BJ (cell line): ENCODE measurements around the gene ITGB2. TPM values are rescaled to one million over a fixed set of nuclear protein-coding genes. Genes with fewer than 3 reads are reported as not detected.
A peak's percentile ranks its signal among the peaks of the same experiment; 100 is the strongest.

Experiments used
- CTCF ChIA-PET: fragments of 350-600 bp; formaldehyde crosslinking; extraction: SDS; loops from one replicate; lab custom pipeline; 2021; ENCODE audit warnings: antibody characterized with exemption, inconsistent platforms; lab: Yijun Ruan, JAX
- POLR2A ChIA-PET: fragments of 300-600 bp; sonication (Branson Sonifier 250); formaldehyde crosslinking; extraction: SDS; loops from one replicate; lab custom pipeline; 2021; ENCODE audit warnings: antibody characterized with exemption; lab: Charles Lee
- DNase-seq: peaks from one replicate; pipeline ENCODE4 v3.0.0-alpha.2; 2011; ENCODE audit warnings: low read depth
- H3K27me3 ChIP-seq: 2 replicates; pipeline ENCODE4 v1.6.0; 2011; ENCODE audit warnings: low read length; ENCODE audit not compliant: control insufficient read depth, insufficient read depth
- H3K36me3 ChIP-seq: 2 replicates; pipeline ENCODE4 v1.5.1; 2011; ENCODE audit warnings: low read length; ENCODE audit not compliant: control insufficient read depth, insufficient read depth
- H3K4me3 ChIP-seq: 2 replicates; pipeline ENCODE4 v1.5.1; 2011; ENCODE audit warnings: low read depth, mild to moderate bottlenecking, control low read depth, low read length
- CTCF ChIP-seq: IDR thresholded peaks from 2 replicates; pipeline ENCODE4 v1.5.1; 2011; ENCODE audit warnings: low read depth, mild to moderate bottlenecking, control low read depth, inconsistent platforms, low read length, moderate library complexity; ENCODE audit not compliant: insufficient read depth
- polyA plus RNA-seq: library from polyadenylated mRNA; depleted of rRNA; stranded (reverse); fragments of >200 nt; gene quantifications from 2 replicates; pipeline ENCODE4 v1.2.3, GENCODE V29; 2011

The ITGB2 gene
- polyA plus RNA-seq, 1 experiment = not detected

DNA sequence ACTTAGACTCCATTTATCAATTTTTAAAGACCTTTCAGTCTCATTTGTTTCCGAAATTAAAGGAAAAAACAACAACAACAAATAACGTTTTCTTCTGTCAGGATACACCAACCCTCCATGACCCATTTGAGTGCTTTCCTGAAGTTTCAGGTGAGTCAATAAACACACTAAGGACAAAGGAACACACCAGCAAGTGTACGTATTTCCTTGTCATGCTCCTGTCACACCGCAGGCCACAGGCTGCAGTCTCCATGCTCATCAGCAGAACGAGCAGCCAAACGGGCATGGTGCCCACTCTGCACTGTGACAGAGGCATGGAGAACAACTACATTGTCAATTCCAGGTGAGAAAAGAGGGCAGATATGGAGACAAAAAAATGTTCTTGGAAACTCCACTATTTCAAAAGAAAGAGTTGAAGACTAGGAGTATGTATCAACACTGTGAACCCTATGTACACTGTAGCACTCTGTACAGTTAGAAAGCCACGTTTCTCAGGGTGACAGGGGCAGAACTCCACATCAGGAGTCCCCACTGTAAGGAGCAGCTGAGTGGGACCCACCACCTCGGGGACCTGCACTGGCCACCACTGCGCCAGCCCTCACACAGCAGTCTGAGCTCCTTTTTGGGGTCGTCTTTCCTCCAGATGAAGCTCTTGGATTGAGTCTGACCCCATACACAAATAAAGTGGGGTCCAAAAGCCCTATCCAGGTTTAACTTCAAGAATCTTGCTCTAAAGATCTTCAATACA is 49.8 kb downstream of the ITGB2 start:
- POLR2A ChIA-PET = no interaction called here
- Histone ChIP-seq H3K36me3 (peaks cover 2% of the 10 kb centered on the region; the same call in 1 of the 2 replicates), H3K4me3 (no peak overlapping the region), H3K27me3 (no peaks in the 10 kb centered on the region)
- no peak for TF ChIP-seq CTCF
- DNase-seq = no peak
- CTCF ChIA-PET = interaction anchor here (1.1 kb wide), 1 partner anchor 78 kb away, joined by 3 read pairs; no protein-coding TSS in a partner anchor

DNA sequence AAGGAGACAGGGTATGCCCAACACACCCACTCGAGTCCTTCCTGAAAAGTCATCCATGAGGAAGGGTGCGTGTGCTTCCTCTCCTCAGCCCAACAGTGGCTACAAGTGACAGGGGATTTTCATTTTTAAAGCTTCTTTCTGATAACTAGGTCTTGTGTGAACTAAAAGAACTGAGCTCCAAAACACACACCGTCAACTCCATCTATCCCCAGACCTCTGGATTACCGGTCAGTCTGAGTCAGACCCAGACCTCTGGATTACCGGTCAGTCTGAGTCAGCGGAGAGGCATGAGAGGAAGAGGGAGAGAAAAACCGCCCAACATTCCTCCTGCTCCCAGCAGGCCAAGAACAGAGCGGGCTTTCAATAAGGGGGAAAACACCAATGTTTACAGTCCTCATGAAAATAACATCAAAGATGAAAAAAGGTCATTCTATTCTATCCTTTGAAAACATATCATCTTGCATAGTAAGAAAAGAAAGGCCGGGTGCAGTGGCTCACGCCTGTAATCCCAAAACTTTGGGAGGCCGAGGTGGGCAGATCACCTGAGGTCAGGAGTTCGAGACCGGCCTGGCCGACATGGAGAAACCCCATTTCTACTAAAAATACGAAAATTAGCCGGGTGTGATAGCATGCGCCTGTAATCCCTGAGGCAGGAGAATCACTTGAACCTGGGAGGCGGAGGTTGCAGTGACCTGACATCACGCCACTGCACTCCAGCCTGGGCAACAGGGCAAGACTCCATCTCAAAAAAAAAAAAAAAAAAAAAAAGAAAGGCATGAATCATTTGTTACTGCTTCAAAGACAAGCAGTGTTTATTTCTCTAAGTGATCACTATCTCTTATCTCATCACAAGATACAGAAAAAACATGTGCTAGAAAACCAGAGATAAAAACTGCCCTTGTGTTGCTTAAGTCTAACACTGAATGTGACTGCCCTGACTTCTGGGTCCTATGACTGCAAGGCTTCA is 50.6 kb downstream of the ITGB2 start:
- TF ChIP-seq CTCF = no peak
- no peak overlapping the region for H3K4me3 ChIP-seq
- peak; percentile 70 for DNase-seq
- POLR2A ChIA-PET = no interaction called here
- CTCF ChIA-PET = no interaction called here
- peaks cover 2% of the 10 kb centered on the region for H3K36me3 ChIP-seq
- no peaks in the 10 kb centered on the region for H3K27me3 ChIP-seq

DNA sequence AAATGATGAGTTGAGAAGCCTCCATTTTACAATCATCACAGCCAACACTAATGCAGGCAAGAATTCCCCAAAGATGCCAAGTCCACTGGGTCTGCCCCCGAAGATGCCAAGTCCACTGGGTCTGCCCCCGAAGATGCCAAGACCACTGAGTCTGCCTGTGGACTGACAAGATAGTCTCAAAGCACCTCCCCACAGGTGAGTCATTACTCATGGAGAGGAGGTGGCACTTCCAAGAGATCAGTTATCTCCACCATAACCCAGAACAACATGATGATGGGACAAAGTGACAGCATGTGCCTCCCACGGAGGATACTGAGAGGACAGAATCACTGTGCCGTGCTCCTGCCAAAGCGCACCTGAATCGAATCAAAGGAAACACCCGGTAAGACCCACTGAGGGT is 52.0 kb downstream of the ITGB2 start:
- Histone ChIP-seq H3K4me3 (no peak overlapping the region), H3K27me3 (no peaks in the 10 kb centered on the region), H3K36me3 (peaks cover 8% of the 10 kb centered on the region)
- TF ChIP-seq CTCF = no peak
- ChIA-PET CTCF (no interaction called here), POLR2A (no interaction called here)
- no peak for DNase-seq

- H3K36me3 ChIP-seq = peaks cover 11% of the 10 kb centered on the region
- CTCF ChIA-PET = no interaction called here
- POLR2A ChIA-PET = no interaction called here
- no peaks in the 10 kb centered on the region for H3K27me3 ChIP-seq
- TF ChIP-seq CTCF = no peak
- no peak overlapping the region for H3K4me3 ChIP-seq
- no peak for DNase-seq
Observed at GRCh38 chr21:44867999-44868700, 52.5 kb downstream of the ITGB2 start.

GRCh38 chr21:44867464-44867863 is 53.2 kb downstream of the ITGB2 start:
- CTCF ChIA-PET = no interaction called here
- peaks cover 12% of the 10 kb centered on the region for H3K36me3 ChIP-seq
- no peaks in the 10 kb centered on the region for H3K27me3 ChIP-seq
- POLR2A ChIA-PET = no interaction called here
- TF ChIP-seq CTCF = no peak
- no peak overlapping the region for H3K4me3 ChIP-seq
- DNase-seq = no peak
